ENCODE results near the gene CPNE5.
"Not testable (repeated sequence)": the region's sequence is repeated elsewhere in the genome, so short reads cannot be mapped to it uniquely, and the experiment has no call there.

CPNE5 gene

DNA sequence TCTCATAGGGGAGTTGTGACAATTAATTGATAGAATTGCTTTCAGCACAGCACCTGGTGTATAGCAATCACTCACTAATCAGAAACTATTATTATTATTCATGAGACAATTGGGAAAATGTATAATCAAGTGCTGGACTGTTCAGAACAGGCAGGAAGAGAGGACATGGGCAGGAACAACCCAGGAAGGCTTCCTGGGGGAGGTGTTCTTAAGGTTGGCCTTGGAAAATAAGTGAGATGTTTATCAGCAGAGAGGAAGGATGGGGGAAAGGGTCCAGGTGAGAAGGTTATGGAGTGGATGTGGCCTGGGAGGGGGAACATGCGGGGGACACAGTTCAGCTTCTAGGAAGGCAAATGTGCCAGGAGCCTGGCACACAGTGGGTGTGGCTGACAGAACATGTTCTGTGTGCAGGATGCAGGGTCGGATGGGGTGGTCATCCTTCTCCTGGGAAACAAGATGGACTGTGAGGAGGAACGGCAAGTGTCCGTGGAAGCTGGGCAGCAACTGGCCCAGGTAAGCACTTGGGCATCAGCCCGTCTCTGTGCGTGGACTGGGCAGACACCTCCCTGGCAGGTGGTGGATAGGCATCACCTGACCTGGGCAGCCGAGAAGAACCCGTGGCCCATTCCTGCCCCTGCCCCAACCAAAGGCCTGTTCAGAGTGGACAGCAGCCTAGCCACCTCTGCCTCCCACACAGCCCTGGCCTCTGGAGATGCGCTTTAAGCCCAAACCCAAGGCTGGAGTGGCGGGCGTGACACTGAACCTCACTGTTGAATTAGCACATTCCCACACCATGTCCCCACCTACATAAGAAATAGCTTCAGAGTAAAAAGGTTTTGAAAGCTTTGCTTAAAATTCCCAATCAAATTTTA is 110.7 kb downstream of the CPNE5 start:
- no peak for DNase-seq (ENCODE audit: low read depth in 2 of 3, low spot score in 1 of 3)

DNA sequence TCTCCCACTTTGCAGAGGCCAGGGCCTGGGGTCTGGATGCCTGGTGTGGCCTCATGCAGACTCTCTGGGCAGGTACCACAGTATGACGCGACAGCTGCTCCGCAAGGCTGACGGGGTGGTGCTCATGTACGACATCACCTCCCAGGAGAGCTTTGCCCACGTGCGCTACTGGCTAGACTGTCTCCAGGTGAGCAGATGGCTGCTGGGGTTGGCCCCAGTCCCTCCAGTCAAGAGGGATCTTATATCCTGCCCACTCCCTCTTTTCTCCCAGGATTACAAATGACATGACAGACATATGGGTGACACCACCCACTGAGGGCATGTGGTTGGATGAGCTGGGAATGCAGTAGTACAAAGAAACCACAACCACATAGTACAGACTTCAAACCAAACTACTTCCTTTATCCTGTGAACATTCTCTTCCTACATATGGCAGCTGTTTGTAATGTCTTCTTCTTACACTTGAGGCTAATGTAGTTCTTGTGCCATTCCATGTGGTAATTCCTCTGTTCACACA is 111.7 kb downstream of the CPNE5 start:
- no peak for DNase-seq (ENCODE audit: low read depth in 2 of 3, low spot score in 1 of 3)

DNA sequence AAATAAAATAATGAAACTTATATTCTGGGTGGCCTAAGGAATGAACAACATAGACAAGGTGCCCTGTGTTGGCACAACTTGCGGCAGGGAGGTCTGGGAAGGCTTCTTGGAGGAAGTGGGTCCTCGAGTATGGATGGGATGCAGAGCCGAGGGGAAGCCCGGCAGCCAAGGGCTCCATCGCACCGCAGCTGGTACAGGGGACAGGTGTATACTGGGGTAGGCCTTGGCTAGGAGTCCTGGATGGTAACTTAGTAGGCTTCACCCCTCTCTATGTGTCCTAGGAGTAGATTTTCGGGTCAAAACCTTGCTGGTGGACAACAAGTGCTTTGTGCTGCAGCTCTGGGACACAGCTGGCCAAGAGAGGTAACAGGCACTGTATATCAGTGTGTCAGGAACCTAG is 113.7 kb downstream of the CPNE5 start:
- no peak for DNase-seq (ENCODE audit: low read depth in 2 of 3, low spot score in 1 of 3)

DNA sequence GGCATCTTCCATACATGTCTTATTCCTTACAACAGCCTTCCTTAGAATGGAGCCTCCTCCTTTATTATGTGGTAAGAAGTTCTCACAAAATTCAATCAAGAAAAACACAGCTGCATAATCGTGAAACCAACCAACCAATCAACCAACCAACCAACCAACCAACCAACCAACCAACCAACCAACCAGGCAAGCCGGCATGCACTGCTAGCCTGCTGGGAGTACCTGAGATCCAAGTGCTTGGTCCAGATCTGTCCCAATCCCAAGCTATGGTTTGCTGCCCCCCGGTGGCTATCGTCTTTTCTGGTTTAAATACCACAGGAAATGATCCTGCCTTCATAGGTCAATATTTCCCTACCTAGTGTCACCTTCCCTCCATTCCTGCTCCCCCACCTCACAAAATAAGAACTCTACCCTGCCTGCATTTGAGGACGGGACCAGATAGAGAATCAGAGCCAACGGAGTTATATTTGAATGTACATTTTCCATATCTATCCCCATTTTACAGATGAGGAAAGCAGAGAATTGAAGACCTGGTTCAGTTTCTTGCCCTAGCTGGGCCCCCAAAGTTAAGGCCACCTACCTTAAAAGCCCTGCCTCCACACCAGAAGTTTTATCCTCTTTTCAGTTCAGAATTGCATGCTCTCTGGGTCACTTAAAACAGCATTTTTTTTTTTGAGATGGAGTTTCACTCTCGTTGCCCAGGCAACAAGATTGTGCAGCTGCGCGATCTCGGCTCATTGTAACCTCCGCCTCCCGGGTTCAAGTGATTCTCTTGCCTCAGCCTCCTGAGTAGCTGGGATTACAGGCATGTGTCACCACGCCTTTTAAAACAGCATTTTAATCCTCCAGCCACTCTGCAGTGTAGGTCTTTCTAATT is 114.5 kb downstream of the CPNE5 start:
- peak; percentile 27 to 56 (median 54) for DNase-seq (ENCODE audit: low read depth in 2 of 3, low spot score in 1 of 3)

DNA sequence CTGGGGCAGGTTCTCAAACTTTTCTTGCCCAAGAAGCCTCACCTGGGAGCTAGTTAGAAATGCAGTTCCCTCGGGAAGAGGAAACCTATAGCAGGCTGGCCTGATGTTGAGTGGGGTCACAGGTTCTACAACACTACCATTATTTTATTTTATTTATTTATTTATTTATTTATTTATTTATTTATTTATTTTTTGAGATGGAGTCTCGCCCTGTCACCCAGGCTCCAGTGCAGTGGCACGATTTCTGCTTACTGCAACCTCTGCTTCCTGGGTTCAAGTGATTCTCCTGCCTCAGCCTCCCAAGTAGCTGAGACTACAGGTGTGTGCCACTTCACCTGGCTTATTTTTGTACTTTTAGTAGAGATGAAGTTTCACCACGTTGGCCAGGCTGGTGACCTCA is 115.3 kb downstream of the CPNE5 start:
- DNase-seq (ENCODE audit: low read depth in 2 of 3, low spot score in 1 of 3): not testable (repeated sequence)

DNA sequence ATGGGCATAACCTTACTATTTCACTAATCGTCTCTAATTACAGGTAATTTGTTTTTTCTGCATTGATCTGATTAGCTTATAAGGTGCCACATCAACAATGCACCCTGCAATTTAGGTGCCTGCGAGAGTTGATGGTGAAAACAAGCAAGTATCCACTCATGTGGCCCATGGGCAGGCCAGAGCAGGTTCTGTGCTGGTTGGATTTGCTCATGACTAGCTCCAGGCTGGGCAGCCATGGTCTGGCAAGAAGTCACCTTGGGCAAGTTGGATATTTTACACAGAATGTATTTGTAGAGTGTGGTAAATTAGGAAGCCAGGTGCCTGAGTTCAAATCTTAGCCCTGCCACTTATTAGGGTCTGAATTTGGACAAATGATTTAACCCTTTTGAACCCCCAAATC is 116.4 kb downstream of the CPNE5 start:
- no peak for DNase-seq (ENCODE audit: low read depth in 2 of 3, low spot score in 1 of 3)

DNA sequence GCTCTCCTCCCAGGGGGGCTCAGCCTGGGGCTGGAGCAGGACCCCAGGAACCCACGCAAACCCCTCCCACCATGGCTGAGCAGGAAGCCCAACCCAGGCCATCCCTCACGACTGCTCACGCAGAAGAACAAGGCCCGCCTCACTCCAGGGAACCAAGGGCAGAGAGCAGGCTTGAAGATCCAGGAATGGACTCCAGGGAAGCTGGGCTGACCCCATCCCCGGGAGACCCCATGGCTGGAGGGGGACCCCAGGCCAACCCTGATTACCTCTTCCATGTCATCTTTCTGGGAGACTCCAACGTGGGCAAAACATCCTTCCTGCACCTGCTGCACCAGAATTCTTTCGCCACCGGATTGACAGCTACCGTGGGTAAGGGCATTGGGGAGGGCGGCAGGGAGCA is 116.9 kb downstream of the CPNE5 start:
- DNase-seq (ENCODE audit: low read depth in 2 of 3, low spot score in 1 of 3): no peak

DNA sequence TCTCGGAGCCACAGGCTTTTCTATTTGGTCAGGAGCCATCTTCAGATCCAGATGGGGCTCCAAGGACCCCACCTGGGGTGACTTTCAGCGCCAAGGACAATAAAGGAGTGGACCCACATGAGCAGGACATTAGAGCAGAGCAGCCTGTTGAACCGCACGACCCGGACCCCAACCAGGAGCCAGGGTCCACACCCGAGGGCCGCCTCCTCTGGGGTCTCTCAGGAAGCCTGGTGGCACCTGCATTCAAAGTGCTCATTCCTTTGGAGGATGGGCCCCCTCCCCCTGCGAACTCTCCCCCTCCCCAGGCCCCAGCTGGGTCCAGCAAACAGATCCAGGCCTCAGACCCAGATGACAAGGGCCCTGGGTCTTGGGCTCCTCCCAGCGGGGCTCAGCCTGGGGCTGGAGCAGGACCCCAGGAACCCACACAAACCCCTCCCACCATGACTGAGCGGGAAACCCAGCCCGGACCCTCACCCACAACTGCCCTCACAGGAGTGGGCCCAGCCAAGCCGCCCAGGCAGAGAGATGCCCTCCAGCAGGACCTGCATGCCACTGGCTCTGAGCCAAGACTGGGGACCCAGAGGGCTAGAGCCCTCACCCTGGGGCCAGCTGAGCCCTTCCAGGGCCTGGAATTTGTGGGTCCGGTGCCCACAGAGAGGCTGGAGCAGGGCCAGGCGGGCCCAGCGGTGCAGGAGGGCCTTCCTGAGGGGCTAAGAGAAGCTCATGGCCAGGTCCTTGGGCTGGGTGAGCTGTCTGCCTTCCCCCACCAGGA is 117.7 kb downstream of the CPNE5 start:
- no peak for DNase-seq (ENCODE audit: low read depth in 2 of 3, low spot score in 1 of 3)

DNA sequence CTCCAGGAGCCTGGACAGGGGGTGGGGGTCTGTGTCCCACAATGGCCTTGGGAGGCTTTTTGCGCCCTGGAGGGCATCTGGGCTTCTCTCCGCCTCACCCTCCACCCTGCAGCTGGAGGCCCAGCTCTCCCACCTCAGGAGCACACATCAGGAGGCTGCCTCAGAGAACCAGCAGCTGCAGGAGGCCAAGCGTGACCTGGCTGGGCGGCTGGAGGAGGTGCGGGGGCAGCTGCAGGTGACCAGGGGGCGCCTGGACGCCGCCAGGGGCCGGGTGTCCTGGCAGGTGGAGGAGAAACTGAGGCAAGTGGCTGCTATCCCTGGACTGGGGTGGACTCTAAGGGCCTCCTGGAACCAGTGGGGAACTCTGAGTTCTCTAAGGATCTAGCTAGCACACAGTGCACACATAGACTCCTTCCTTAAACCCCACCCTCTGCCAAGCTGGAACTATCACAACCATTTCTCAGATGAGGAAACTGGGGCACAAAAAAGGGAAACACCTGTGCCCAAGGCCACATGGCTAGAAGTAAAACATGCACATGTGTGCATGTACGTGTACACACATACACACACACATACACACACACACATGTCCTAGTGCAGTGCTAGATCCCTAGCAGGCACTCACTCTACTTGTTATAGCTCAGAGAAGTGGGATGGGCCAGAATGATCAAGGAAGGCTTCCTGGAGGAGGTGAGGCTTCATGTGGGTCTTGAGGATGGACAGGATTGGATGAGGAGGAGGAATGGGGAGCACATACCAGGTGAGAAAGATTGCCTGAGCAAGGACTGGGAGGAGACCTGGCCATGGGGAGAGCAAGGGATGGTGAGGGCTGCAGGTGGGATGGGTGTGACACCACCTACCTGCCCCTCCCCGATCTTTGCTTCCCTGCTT is 118.7 kb downstream of the CPNE5 start:
- no peak for DNase-seq (ENCODE audit: low read depth in 2 of 3, low spot score in 1 of 3)

DNA sequence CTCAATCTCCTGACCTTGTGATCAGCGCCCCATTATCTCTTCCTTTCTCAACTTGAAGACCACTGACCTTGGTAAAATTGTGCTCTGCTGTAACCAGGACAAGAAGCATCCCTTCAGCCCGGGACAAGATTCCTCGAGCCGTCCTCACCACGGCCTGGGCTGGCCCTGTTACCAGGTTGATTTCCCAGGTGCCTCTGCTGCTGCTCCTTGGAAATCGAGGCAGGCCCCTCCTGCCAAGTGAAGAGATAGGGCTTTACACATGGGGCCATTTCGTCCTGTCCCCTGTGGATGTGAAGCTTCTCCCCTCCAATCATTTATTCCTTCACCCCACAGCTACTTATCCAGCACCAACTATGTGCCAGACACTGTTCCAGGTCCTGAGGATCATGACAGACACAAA is 120.1 kb downstream of the CPNE5 start:
- no peak for DNase-seq (ENCODE audit: low read depth in 2 of 3, low spot score in 1 of 3)

DNA sequence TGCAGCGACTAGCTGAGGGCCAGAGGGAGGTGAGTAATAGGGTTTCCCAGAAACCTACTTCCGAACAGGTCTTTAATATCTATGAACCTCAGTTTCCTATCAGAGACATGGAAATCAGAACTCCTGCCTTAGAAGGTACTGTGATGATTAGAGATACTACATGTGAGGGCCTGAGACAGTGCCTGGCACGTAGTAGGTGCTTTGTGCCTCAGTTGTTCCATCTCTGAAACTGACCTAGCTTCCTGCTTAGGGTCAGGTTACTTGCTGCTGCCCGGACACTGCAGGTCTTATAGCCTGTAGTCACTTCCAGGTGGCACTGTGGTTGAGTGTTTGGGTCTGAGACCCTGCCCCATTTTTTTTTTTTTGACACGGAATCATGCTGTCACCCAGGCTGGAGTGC is 120.7 kb downstream of the CPNE5 start:
- DNase-seq (ENCODE audit: low read depth in 2 of 3, low spot score in 1 of 3): no peak

DNA sequence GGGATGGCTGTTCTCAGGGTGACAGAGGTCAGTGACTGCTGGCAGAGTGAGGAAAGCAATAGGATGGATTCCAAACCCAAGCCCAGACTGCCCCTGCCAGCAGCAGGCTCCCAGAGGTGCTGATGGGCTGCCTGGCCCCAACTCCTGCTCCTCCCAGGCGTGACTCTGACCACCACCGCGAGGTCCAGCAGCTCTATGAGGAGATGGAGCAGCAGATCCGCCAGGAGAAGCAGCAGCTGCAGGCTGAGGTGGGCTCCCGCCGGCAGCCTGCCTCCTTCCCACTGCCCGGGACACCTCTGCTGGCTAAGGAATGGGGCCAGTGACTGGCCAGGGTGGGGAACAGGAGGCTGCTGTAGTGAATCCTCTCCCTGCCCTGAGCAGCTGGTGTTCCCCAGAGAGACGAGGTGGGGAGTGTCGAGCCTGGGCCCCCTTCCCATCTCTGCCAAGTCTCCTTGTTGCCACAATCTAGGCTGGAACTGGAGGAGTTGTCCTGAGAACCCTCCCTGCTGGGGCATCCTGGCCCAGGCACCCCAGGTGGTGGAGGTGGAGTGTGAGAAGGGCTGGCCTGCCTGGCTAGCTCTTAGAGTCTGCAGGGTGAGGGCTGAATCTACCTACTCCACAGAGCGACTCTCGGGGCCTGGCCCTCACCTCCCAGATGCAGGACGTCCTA is 121.2 kb downstream of the CPNE5 start:
- no peak for DNase-seq (ENCODE audit: low read depth in 2 of 3, low spot score in 1 of 3)

DNA sequence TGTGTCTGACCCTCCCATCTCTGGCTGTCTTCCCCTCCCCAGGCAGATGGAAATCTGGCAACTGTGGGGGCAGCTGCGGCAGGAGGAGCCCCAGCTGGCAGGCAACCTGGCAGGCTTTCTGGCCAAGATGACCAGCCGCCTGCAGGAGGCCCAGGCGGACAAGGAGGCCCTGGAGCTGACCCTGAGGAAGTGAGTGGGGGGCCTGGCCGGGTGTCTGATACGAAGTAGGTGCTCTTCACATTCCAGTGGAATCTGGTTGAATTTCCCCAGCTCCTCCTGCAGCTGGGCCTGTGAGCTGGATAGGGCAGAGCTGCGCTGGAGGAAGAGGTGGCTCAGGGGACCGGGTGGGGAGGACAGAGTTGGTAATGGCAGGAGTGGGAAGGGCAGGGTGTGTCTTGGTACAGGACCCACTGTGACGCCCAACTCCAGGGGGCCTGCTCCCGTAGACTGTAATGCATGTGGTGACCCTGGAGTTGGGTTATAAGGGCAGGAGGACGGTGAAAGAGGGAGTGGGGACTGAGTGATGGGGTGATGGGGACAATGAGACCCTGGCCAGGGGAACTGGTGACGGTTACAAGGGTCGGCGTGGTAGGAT is 121.9 kb downstream of the CPNE5 start:
- no peak for DNase-seq (ENCODE audit: low read depth in 2 of 3, low spot score in 1 of 3)

DNA sequence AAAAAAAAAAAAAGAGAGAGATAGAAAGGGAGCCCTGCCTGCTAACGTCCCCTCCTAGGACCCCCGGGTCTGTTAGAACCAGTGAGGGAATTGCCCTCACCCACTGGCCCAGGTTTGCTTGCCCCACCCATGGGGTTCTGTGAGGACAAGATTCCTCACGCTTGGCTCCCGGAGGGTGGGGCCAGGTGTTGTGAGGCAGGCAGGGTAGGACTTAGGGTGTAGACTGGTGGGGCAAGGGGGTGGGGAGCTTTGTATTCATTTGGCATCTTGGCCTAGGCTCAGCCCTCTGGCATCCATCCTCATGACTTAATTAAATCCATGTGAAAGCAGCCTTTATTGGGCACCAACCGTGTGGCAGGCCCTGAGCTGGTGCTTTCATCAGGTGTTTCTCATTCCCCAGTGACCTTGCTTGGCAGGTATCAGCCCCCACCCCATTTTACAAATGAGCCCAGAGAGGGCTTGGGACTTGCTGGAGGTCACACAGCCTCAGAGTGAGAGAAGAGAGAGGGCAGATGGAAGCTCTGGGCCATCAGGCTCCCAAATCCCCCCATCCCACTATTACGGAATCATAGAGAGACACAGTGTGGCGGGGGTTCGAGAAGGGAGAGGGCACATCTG is 122.7 kb downstream of the CPNE5 start:
- no peak for DNase-seq (ENCODE audit: low read depth in 2 of 3, low spot score in 1 of 3)

DNA sequence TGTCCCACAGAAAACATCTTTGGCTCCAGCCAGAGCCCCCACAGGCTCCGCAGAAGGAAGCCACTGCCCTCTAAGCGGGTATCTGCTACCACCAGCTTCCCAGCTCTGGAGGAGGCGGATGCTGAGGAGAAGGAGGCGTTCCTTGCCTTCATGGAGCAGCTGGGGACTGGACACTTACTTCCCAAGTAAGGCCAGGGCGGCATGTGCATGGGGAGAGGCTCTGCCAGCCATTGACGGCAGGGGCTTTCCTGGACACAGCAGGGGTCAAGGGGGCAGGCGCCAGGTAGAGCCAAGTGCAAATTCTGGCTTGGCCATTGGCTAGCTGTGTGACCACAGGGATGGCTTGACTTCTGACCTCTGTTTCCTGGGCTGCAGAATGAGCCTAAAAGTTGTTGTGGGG is 123.8 kb downstream of the CPNE5 start:
- DNase-seq (ENCODE audit: low read depth in 2 of 3, low spot score in 1 of 3): no peak

DNA sequence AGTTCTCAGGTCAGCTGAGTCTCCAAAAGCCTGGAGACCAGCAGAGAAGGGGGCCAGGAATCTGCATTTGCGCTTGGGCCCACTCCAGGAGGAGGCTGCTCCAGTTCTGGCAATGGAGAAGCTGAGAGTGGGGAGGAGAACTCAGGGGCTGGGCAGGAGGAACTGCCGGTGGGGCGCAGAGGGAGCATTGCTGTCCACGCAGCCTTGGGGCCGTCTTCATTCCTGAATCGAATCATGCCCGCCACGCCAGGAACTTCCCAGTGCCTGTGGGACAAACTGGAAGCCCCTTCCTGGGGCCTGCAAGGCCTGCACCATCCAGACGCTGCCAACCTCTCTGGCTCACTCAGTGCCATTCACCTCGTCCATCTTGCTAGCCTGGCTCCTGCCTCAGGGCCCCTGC is 124.7 kb downstream of the CPNE5 start:
- no peak for DNase-seq (ENCODE audit: low read depth in 2 of 3, low spot score in 1 of 3)

DNA sequence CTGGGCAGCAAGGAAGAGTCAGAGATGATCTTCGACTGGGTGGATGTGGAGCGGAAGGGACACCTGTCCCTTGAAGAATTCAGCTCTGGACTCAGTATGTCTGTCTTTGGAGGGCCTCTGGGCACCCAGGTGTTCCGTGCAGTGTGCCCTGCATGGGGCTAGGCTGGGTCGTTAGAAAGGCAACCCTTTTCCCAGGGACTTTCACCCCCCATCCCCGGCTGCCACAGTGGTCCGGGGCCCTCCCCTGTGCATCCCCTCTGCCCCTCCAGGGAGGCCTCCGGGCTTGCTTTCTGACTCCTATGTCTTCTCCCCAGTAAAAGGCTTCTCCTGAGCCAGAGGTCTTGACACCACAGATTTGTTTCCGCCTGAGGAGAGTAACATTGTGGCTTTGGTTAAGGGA is 125.4 kb downstream of the CPNE5 start:
- no peak for DNase-seq (ENCODE audit: low read depth in 2 of 3, low spot score in 1 of 3)

DNA sequence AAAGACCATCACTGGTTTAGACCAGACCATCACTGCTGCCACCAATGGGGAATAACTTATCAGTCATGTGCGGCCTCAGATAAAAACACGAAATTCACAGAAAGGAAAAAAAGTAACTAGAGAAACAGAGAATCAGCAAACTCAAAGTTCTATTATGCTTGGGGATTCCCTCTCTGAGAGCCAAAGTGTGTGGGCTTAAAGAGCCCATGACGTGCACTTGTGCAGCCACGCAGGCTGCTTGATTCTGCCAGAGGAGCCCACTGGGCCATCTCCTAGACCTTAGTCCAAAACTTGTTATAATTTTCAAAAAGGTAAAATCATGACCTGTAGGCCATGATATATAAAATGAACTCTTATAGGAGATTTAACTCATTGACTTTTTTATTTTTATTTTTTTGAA is 126.4 kb downstream of the CPNE5 start:
- no peak for DNase-seq (ENCODE audit: low read depth in 2 of 3, low spot score in 1 of 3)

DNA sequence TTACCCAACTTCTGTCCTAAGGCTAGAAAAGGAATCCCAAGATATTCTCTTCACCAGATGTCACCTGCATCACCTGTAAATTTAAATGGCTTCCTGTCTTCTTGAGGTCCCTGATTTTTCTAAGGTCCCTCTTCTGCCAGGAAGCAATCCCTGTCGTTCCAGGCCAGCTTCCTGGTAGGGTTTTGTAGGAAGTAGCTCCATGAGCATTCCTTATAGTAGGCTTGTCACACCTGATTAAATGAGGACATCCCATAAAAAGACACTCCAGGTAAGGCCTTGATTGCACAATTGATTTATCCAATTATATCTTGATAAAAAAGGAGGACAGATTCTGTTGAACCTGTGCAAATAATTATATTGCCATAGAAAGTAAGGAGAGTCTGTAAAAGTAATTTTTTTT is 132.9 kb downstream of the CPNE5 start:
- no peak for DNase-seq (ENCODE audit: low read depth in 2 of 3, low spot score in 1 of 3)

All from stimulated activated CD4-positive, alpha-beta T cell treated with anti-CD3 and anti-CD28 coated beads, Interleukin-12 subunit alpha, Interleukin-12 subunit beta, amount 100 ng/mL, for 48 hours (primary cell).